ENCODE results near the gene IER3. TPM values are rescaled to one million over a fixed set of nuclear protein-coding genes. Genes with fewer than 3 reads are reported as not detected.

Gene IER3
- total RNA-seq, 2 experiments from 2014 or later: 5.7 to 5.8 TPM

- peaks cover 68% of the 10 kb centered on the region for H3K36me3 Mint-ChIP-seq (ENCODE audit: low read depth)
- Histone ChIP-seq H3K4me1 (ENCODE audit: insufficient read depth, low read length) (peaks cover 42% of the 10 kb centered on the region), H3K9me3 (ENCODE audit: control insufficient read depth in 1 of 2, insufficient read depth in 1 of 2, low read length in 2 of 2) (no peaks in the 10 kb centered on the region), H3K36me3 (ENCODE audit: insufficient read depth, low read length) (peaks cover 22% of the 10 kb centered on the region), H3K27me3 (ENCODE audit: control insufficient read depth in 1 of 2, insufficient read depth in 2 of 2, low read length in 2 of 2) (no peaks in the 10 kb centered on the region), H3K4me3 (ENCODE audit: low read length) (peak within 1 kb of the TSS; percentile 81), H3K27ac (ENCODE audit: low read depth in 1 of 2, low read length in 2 of 2) (peak within 1 kb of the TSS; percentile 86 to 90)
- intact Hi-C loops (cut with DNase I, micrococcal nuclease): loop anchor here (1.0 to 5.0 kb wide), 3 partner anchors 30 to 228 kb away; partner anchors contain the start of genes GNL1 (in 1 of the 2), HLA-E (in 1 of the 2) and PRR3 (in 1 of the 2)
- H3K4me3 Mint-ChIP-seq: peak within 1 kb of the TSS; percentile 95
- H3K9me3 Mint-ChIP-seq: no peaks in the 10 kb centered on the region
- peaks cover 45% of the 10 kb centered on the region for H3K4me1 Mint-ChIP-seq (ENCODE audit: low read depth)
- peak within 1 kb of the TSS; percentile 96 for H3K27ac Mint-ChIP-seq
- ATAC-seq (ENCODE audit: poor library complexity): peak; percentile 73
- peak; percentile 96 to 100 (median 98) for DNase-seq
- ChIA-PET CTCF (interaction anchor here (0.6 to 20.2 kb wide), 8 partner anchors 8 to 174 kb away, joined by 3 to 526 read pairs (median 4); partner anchors contain the start of genes DHX16 and MRPS18B), POLR2A (interaction anchor here (0.5 to 11.0 kb wide), 30 partner anchors 9 to 1097 kb away, joined by 3 to 381 read pairs (median 4); partner anchors contain the start of genes ABCF1, DHX16, GNL1 and MRPS18B)
- TF ChIP-seq CTCF (IDR thresholded peaks at IDR 0.05): peak; percentile 45
- H3K27me3 Mint-ChIP-seq: no peaks in the 10 kb centered on the region
Measured at GRCh38 chr6:30717129-30717844, 27.1 kb downstream of the IER3 start, which contains the start of gene MDC1. MDC1 (minus strand) TSS chr6:30717281; CDS start chr6:30715175, 2,106 bp downstream.

DNA sequence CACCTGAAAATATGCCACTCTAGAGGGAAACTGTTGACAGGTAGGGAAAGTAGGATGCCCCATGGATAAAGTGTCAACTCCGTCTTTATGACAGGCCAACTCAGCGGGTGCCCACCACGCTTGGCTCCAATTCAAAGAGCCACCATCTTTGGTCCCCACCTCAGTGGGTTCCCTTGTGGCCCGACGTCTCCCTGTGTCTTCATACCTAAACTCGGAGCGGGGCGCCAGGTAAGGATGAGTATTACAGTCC is 27.5 kb downstream of the IER3 start:
- H3K4me1 Mint-ChIP-seq (ENCODE audit: low read depth): peaks cover 41% of the 10 kb centered on the region
- Histone ChIP-seq H3K4me3 (ENCODE audit: low read length) (peak overlapping the region; percentile 81), H3K36me3 (ENCODE audit: insufficient read depth, low read length) (peaks cover 26% of the 10 kb centered on the region), H3K9me3 (ENCODE audit: control insufficient read depth in 1 of 2, insufficient read depth in 1 of 2, low read length in 2 of 2) (no peaks in the 10 kb centered on the region), H3K4me1 (ENCODE audit: insufficient read depth, low read length) (peaks cover 37% of the 10 kb centered on the region), H3K27ac (ENCODE audit: low read depth in 1 of 2, low read length in 2 of 2) (peak overlapping the region; percentile 86 to 90), H3K27me3 (ENCODE audit: control insufficient read depth in 1 of 2, insufficient read depth in 2 of 2, low read length in 2 of 2) (no peaks in the 10 kb centered on the region)
- H3K9me3 Mint-ChIP-seq: no peaks in the 10 kb centered on the region
- no peaks in the 10 kb centered on the region for H3K27me3 Mint-ChIP-seq
- ATAC-seq (ENCODE audit: poor library complexity) (no peak), DNase-seq (no peak)
- ChIA-PET POLR2A (interaction anchor here (0.6 to 11.0 kb wide), 27 partner anchors 10 to 1097 kb away, joined by 3 to 381 read pairs (median 4); partner anchors contain the start of genes ABCF1, DHX16, GNL1 and MRPS18B), CTCF (interaction anchor here (0.6 to 20.2 kb wide), 7 partner anchors 15 to 174 kb away, joined by 3 to 526 read pairs (median 4); partner anchors contain the start of genes DHX16 and MRPS18B)
- intact Hi-C loops (cut with DNase I, micrococcal nuclease): loop anchor here (1.0 to 5.0 kb wide), 3 partner anchors 30 to 228 kb away; partner anchors contain the start of genes GNL1 (in 1 of the 2), HLA-E (in 1 of the 2) and PRR3 (in 1 of the 2)
- no peak for TF ChIP-seq CTCF (IDR thresholded peaks at IDR 0.05)
- peak overlapping the region; percentile 96 for H3K27ac Mint-ChIP-seq
- peaks cover 72% of the 10 kb centered on the region for H3K36me3 Mint-ChIP-seq (ENCODE audit: low read depth)
- peak overlapping the region; percentile 95 for H3K4me3 Mint-ChIP-seq

DNA sequence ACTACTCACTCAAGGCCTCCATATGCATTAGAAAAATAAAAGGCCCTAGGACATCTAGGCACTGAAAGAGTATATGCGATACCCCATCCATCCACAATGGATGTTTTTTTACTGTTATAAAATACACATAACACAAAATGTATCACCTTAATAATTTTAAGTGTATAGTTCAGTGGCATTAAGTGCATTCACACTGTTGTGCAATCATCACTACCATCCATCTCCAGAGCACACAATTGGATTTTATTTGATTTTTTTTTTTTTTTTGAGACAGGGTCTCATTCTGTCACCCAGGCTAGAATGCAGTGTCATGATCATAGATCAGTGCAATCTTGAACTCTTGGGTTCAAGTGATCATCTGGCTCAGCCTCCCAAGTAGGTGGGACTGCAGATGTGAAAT is 30.1 kb downstream of the IER3 start:
- Histone ChIP-seq H3K27ac (ENCODE audit: low read depth in 1 of 2, low read length in 2 of 2) (no peak overlapping the region), H3K36me3 (ENCODE audit: insufficient read depth, low read length) (peaks cover 39% of the 10 kb centered on the region), H3K4me3 (ENCODE audit: low read length) (no peak overlapping the region), H3K27me3 (ENCODE audit: control insufficient read depth in 1 of 2, insufficient read depth in 2 of 2, low read length in 2 of 2) (no peaks in the 10 kb centered on the region), H3K4me1 (ENCODE audit: insufficient read depth, low read length) (peaks cover 27% of the 10 kb centered on the region), H3K9me3 (ENCODE audit: control insufficient read depth in 1 of 2, insufficient read depth in 1 of 2, low read length in 2 of 2) (no peaks in the 10 kb centered on the region)
- H3K4me3 Mint-ChIP-seq: no peak overlapping the region
- no peak overlapping the region for H3K27ac Mint-ChIP-seq
- no peak for DNase-seq
- no peaks in the 10 kb centered on the region for H3K27me3 Mint-ChIP-seq
- ChIA-PET POLR2A (no interaction called here), CTCF (interaction anchor here (20.2 kb wide), 1 partner anchor 36 kb away, joined by 526 read pairs; the partner anchor contains the start of gene DHX16)
- no peak for ATAC-seq (ENCODE audit: poor library complexity)
- intact Hi-C loops (cut with DNase I, micrococcal nuclease): no loop called here
- H3K9me3 Mint-ChIP-seq: no peaks in the 10 kb centered on the region
- peaks cover 73% of the 10 kb centered on the region for H3K36me3 Mint-ChIP-seq (ENCODE audit: low read depth)
- no peak for TF ChIP-seq CTCF (IDR thresholded peaks at IDR 0.05)
- H3K4me1 Mint-ChIP-seq (ENCODE audit: low read depth): peaks cover 25% of the 10 kb centered on the region

Measured in CD4-positive, alpha-beta T cell (primary cell).